Mesenchymal stem cell (in vitro differentiated cells and primary cell): Measurements from ENCODE around the gene DDAH2.
"Not testable (repeated sequence)": the region's sequence is repeated elsewhere in the genome, so short reads cannot be mapped to it uniquely, and the experiment has no call there.

Source experiments
- DNase-seq: peaks from one replicate; pipeline ENCODE4 v3.0.0-alpha.2; 2013
- H2AFZ ChIP-seq: one replicate; pipeline ENCODE4 v1.6.1; 2013; ENCODE audit warnings: low read depth, mild to moderate bottlenecking, control low read depth, inconsistent platforms, low read length, moderate library complexity
- H2AK5ac ChIP-seq: 2 replicates; pipeline ENCODE4 v1.6.1; 2013; ENCODE audit warnings: low read length, moderate library complexity, mild to moderate bottlenecking, inconsistent platforms; ENCODE audit not compliant: severe bottlenecking
- H2BK120ac ChIP-seq: one replicate; pipeline ENCODE4 v1.6.1; 2013; ENCODE audit warnings: low read depth, mild to moderate bottlenecking, inconsistent platforms, low read length, moderate library complexity
- H2BK12ac ChIP-seq, 2 experiments: one replicate each; pipeline ENCODE4 v1.6.1; 2013; ENCODE audit warnings: inconsistent platforms in 2 of 2, low read length in 2 of 2, mild to moderate bottlenecking in 2 of 2, moderate library complexity in 2 of 2, control low read depth in 1 of 2
- H2BK15ac ChIP-seq: one replicate; pipeline ENCODE4 v1.6.1; 2013; ENCODE audit warnings: mild to moderate bottlenecking, low read depth, inconsistent platforms; ENCODE audit not compliant: poor library complexity, severe bottlenecking
- H2BK5ac ChIP-seq: 2 replicates; pipeline ENCODE4 v1.6.1; 2013; ENCODE audit warnings: low read depth, mild to moderate bottlenecking, low read length, control low read depth, inconsistent platforms; ENCODE audit not compliant: poor library complexity, severe bottlenecking
- H3K14ac ChIP-seq, 2 experiments: one replicate each; pipeline ENCODE4 v1.6.1; 2013; ENCODE audit warnings: inconsistent platforms in 2 of 2, low read length in 2 of 2, control low read depth in 1 of 2, mild to moderate bottlenecking in 1 of 2, moderate library complexity in 1 of 2
- H3K18ac ChIP-seq, 2 experiments: one replicate each; pipeline ENCODE4 v1.6.1; 2013; ENCODE audit warnings: inconsistent platforms in 2 of 2, low read length in 2 of 2, control low read depth in 1 of 2, low read depth in 1 of 2, mild to moderate bottlenecking in 1 of 2
- H3K23ac ChIP-seq, 2 experiments: one replicate each; pipeline ENCODE4 v1.6.1; 2013; ENCODE audit warnings: inconsistent platforms in 2 of 2, low read length in 2 of 2, mild to moderate bottlenecking in 2 of 2, moderate library complexity in 2 of 2, control low read depth in 1 of 2
- H3K27ac ChIP-seq: 2 replicates; pipeline ENCODE4 v1.5.1; 2013; ENCODE audit warnings: mild to moderate bottlenecking, moderate library complexity, low read length, control low read depth, inconsistent platforms; ENCODE audit not compliant: poor library complexity, severe bottlenecking
- H3K27me3 ChIP-seq, 2 experiments: 2 replicates each; pipeline versions ENCODE4 v1.6.1 to v1.7.0; 2013; ENCODE audit warnings: low read length in 2 of 2, mild to moderate bottlenecking in 2 of 2, moderate library complexity in 2 of 2, control low read depth in 1 of 2, inconsistent platforms in 1 of 2; ENCODE audit not compliant: control insufficient read depth in 1 of 2, insufficient read depth in 1 of 2
- H3K36me3 ChIP-seq, 2 experiments: 2 replicates each; pipeline versions ENCODE4 v1.6.1 to v1.7.0; 2013; ENCODE audit warnings: low read length in 2 of 2, control low read depth in 1 of 2, inconsistent platforms in 1 of 2, low read depth in 1 of 2, mild to moderate bottlenecking in 1 of 2; ENCODE audit not compliant: insufficient read depth in 2 of 2, control insufficient read depth in 1 of 2
- H3K4ac ChIP-seq, 2 experiments: one replicate each; pipeline ENCODE4 v1.6.1; 2013; ENCODE audit warnings: inconsistent platforms in 2 of 2, low read length in 2 of 2, mild to moderate bottlenecking in 2 of 2, moderate library complexity in 2 of 2, control low read depth in 1 of 2, low read depth in 1 of 2
- H3K4me1 ChIP-seq: 2 replicates; pipeline ENCODE4 v1.6.1; 2013; ENCODE audit warnings: low read depth, low read length, control low read depth; ENCODE audit not compliant: control insufficient read depth, insufficient read depth
- H3K4me2 ChIP-seq: 2 replicates; pipeline ENCODE4 v1.6.1; 2013; ENCODE audit warnings: low read length, mild to moderate bottlenecking, inconsistent platforms; ENCODE audit not compliant: poor library complexity, severe bottlenecking
- H3K4me3 ChIP-seq, 2 experiments: 2 replicates each; pipeline versions ENCODE4 v1.5.1 to v1.7.0; 2013; ENCODE audit warnings: low read length in 2 of 2, mild to moderate bottlenecking in 2 of 2, control low read depth in 1 of 2, low read depth in 1 of 2; ENCODE audit not compliant: insufficient read depth in 1 of 2
- H3K79me1 ChIP-seq: replicated peaks from 2 replicates; pipeline ENCODE4 v1.6.1; 2013; ENCODE audit warnings: mild to moderate bottlenecking, control low read depth, low read length, inconsistent platforms; ENCODE audit not compliant: poor library complexity, severe bottlenecking
- H3K9ac ChIP-seq: 2 replicates; pipeline ENCODE4 v1.7.0; 2013; ENCODE audit warnings: mild to moderate bottlenecking, low read length, moderate library complexity
- H3K9me3 ChIP-seq: 2 replicates; pipeline ENCODE4 v1.7.0; 2013; ENCODE audit warnings: mild to moderate bottlenecking, low read length; ENCODE audit not compliant: control insufficient read depth
- H4K8ac ChIP-seq: one replicate; pipeline ENCODE4 v1.6.1; 2013; ENCODE audit warnings: inconsistent platforms, mild to moderate bottlenecking, low read length, moderate library complexity
- H4K91ac ChIP-seq: one replicate; pipeline ENCODE4 v1.6.1; 2013; ENCODE audit warnings: mild to moderate bottlenecking, low read length, inconsistent platforms
- WGBS: methylation state at CpG from one replicate; pipeline ENCODE4 v1.1.7; 2013; ENCODE audit warnings: mixed read lengths; 5-methylcytosine and 5-hydroxymethylcytosine counted together

Gene DDAH2

GRCh38 chr6:31711233-31711632, 17.9 kb downstream of the DDAH2 start:
- Histone ChIP-seq H3K9me3 (no peaks in the 10 kb centered on the region), H3K36me3 (peaks cover 0 to 3% of the 10 kb centered on the region in 2 experiments), H2BK15ac (no peak overlapping the region), H3K14ac (no peak overlapping the region), H3K18ac (no peak overlapping the region), H2AFZ (no peak overlapping the region), H3K4me1 (peaks cover 4% of the 10 kb centered on the region), H3K4me2 (no peak overlapping the region), H3K9ac (no peak overlapping the region), H3K79me1 (no peaks in the 10 kb centered on the region), H2BK5ac (no peak overlapping the region), H3K23ac (peak overlapping the region in 1 of 2 experiments; percentile 29), H4K91ac (no peak overlapping the region), H3K27ac (no peak overlapping the region), H2BK12ac (no peak overlapping the region), H3K4ac (no peak overlapping the region), H3K27me3 (peaks cover 38 to 41% of the 10 kb centered on the region in 2 experiments), H4K8ac (no peak overlapping the region), H2BK120ac (no peak overlapping the region), H3K4me3 (no peak overlapping the region), H2AK5ac (no peak overlapping the region)
- no peak for DNase-seq
- 86% methylated on average over 8 of the region's 8 CpGs for WGBS

GRCh38 chr6:31710523-31711219, 18.4 kb downstream of the DDAH2 start:
- Histone ChIP-seq H3K4me1 (peaks cover 4% of the 10 kb centered on the region), H3K9ac (no peak overlapping the region), H2BK120ac (no peak overlapping the region), H3K27ac (no peak overlapping the region), H3K36me3 (peaks cover 0 to 3% of the 10 kb centered on the region in 2 experiments), H3K18ac (no peak overlapping the region), H3K4me2 (no peak overlapping the region), H3K4ac (no peak overlapping the region), H4K91ac (no peak overlapping the region), H3K4me3 (no peak overlapping the region), H2BK5ac (no peak overlapping the region), H3K79me1 (no peaks in the 10 kb centered on the region), H3K27me3 (peaks cover 38 to 41% of the 10 kb centered on the region in 2 experiments), H2BK15ac (no peak overlapping the region), H2AFZ (no peak overlapping the region), H2BK12ac (no peak overlapping the region), H3K14ac (no peak overlapping the region), H2AK5ac (no peak overlapping the region), H3K23ac (no peak overlapping the region), H4K8ac (no peak overlapping the region), H3K9me3 (no peaks in the 10 kb centered on the region)
- 62% methylated on average over 5 of the region's 5 CpGs for WGBS
- DNase-seq: no peak

DNA sequence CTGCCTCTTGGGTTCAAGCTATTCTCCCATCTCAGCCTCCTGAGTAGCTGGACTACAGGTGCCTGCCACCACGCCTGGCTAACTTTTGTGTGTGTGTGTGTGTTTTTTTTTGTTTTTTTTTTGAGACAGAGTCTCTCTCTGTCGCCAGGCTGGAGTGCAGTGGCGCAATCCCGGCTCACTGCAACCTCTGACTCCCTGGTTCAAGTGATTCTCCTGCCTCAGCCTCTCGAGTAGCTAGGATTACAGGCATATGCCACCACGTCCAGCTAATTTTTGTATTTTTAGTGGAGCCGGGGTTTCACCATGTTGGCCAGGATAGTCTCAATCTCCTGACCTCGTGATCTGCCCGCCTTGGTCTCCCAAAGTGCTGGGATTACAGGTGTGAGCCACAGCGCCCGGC, 19.9 kb downstream of the DDAH2 start:
- not testable (repeated sequence) for H2BK5ac ChIP-seq, H3K4me2 ChIP-seq, H3K9me3 ChIP-seq, H3K18ac ChIP-seq, H4K91ac ChIP-seq, H2BK12ac ChIP-seq, H3K23ac ChIP-seq, H2BK15ac ChIP-seq, H3K79me1 ChIP-seq, H4K8ac ChIP-seq, H2BK120ac ChIP-seq, DNase-seq, H3K36me3 ChIP-seq, H3K9ac ChIP-seq, H3K27ac ChIP-seq, H3K4ac ChIP-seq, H2AK5ac ChIP-seq, H3K4me3 ChIP-seq, H3K4me1 ChIP-seq, H3K14ac ChIP-seq, H2AFZ ChIP-seq
- peaks cover 28 to 36% of the 10 kb centered on the region in 2 experiments for H3K27me3 ChIP-seq
- WGBS: 93% methylated on average over 11 of the region's 11 CpGs

GRCh38 chr6:31708224-31708623, 20.9 kb downstream of the DDAH2 start:
- Histone ChIP-seq H3K9me3 (no peaks in the 10 kb centered on the region), H3K14ac (no peak overlapping the region), H3K18ac (no peak overlapping the region), H4K8ac (no peak overlapping the region), H3K4me1 (peaks cover 5% of the 10 kb centered on the region), H3K4ac (no peak overlapping the region), H3K9ac (no peak overlapping the region), H4K91ac (no peak overlapping the region), H3K27me3 (peaks cover 19 to 30% of the 10 kb centered on the region in 2 experiments), H3K4me2 (no peak overlapping the region), H3K36me3 (peaks cover 0 to 3% of the 10 kb centered on the region in 2 experiments), H3K4me3 (no peak overlapping the region), H2BK15ac (no peak overlapping the region), H2BK12ac (no peak overlapping the region), H3K27ac (no peak overlapping the region), H2BK120ac (no peak overlapping the region), H3K23ac (no peak overlapping the region), H2AK5ac (no peak overlapping the region), H2BK5ac (no peak overlapping the region), H2AFZ (no peak overlapping the region), H3K79me1 (peaks cover 1% of the 10 kb centered on the region)
- WGBS: 99% methylated on average over 2 of the region's 3 CpGs
- DNase-seq: no peak
